HT-29 (cell line): ENCODE results near the gene RSPRY1. TPM values are rescaled to one million over a fixed set of nuclear protein-coding genes. Genes with fewer than 3 reads are reported as not detected.

Source experiments
- DNase-seq: peaks from one replicate; pipeline ENCODE4 v3.0.0-alpha.2; 2015; ENCODE audit warnings: low spot score
- total RNA-seq: library from RNA; depleted of rRNA; stranded (reverse); fragments of >200 nt; shearing (Covaris generic); gene quantifications from 2 replicates; pipeline ENCODE4 v1.2.3, GENCODE V29; 2014

Gene RSPRY1
- total RNA-seq, 1 experiment from 2014 or later = 20.7 TPM

- DNase-seq = no peak
Observed at GRCh38 chr16:57224651-57225335, 38.7 kb downstream of the RSPRY1 start.

DNA sequence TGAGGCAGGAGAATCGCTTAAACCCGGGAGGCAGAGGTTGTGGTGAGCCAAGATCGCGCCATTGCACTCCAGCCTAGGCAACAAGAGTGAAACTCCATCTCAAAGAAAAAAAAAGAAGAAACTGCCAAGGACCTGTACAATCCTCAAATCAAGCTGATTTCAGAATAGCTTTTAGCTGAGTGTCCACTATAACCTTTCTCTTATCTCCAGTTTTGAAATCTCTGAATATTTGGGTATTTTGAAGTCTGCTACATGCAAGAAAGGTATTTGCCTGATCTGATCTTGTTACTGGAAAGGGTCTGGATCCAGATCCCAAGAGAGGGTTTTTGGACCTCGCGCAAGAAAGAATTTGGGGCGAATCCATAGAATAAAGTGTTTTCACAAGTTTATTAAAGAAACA is 39.8 kb downstream of the RSPRY1 start:
- DNase-seq = no peak

- DNase-seq = no peak
Observed at GRCh38 chr16:57226701-57227621, 40.8 kb downstream of the RSPRY1 start.

DNA sequence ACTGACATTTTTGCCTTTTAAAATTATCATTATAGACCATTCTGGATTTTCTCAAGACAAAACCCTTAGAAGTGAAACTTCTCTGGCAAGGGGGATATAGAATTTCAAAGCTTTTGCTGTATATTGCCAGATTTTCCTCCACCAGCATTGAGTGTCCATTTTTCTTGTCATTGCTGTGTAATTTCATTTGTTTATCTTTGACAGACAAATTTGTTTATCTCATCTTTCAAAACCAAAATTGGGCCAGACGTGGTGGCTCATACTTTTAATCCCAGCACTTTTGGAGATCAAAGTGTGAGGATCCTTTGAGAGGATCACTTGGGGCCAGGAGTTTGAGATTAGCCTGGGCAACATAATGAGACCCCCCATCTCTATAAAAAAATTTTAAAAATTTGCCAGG is 43.0 kb downstream of the RSPRY1 start:
- no peak for DNase-seq

- no peak for DNase-seq
Observed at GRCh38 chr16:57231821-57232350, 45.8 kb downstream of the RSPRY1 start.

- DNase-seq = no peak
Observed at GRCh38 chr16:57233944-57234706, 48.0 kb downstream of the RSPRY1 start.

GRCh38 chr16:57234707-57235092 is 48.6 kb downstream of the RSPRY1 start:
- no peak for DNase-seq

DNA sequence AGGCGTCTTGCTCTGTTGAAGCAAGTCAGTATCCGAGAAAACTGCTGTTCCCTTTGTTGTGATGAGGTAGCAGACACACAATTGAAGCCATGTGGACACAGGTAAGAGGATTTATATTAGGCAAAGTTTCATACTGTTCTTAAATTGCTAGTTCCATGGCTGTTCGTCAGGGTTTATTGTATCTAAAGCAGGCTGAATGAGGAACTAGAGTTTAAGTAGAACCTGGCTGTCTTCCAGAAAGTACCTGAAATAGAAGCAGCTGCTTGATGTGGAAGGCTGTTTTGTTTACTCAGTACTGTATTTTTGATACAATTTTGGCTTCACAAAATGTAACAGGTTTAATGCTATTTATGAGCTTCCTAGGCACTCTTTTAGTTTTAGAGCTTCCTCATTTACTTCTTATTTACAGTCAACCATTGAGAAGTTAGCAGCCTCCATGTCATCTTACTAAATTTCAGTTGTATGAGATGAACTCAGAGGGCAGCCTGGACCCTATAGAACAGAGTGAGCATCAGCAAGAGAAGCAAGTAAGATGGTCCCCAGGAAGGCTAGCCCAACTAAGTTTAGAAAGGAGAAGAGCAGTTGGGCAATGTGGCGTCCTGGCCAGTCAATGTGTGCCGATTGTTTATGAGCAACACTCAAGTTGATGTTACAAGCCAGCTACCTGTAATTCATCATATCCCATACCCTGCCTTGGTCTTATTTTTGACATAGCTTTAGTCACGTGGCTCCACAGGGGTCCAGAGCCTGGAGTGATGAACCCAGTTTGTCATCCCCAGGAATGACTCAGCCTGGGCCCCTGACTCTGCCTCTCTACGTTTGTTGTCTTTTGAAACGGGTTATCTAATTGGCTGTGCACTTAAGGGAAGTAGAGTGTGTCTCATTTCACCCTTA is 49.2 kb downstream of the RSPRY1 start:
- no peak for DNase-seq

DNA sequence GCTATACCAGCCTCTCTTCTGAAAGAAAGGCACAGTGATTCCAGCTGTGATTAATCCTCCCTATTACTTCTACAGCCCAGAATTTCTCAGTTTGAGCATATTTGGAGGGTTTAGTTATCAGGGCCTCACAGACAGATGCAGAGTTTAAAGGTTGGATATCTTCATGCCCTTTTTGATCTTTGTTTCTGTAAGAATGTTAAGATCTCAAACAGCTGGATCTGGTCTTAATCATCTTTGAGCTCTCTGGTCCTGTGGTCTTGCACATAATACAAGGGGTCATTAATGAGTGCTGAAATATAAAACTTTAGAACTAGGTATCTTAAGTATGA is 49.9 kb downstream of the RSPRY1 start:
- no peak for DNase-seq

DNA sequence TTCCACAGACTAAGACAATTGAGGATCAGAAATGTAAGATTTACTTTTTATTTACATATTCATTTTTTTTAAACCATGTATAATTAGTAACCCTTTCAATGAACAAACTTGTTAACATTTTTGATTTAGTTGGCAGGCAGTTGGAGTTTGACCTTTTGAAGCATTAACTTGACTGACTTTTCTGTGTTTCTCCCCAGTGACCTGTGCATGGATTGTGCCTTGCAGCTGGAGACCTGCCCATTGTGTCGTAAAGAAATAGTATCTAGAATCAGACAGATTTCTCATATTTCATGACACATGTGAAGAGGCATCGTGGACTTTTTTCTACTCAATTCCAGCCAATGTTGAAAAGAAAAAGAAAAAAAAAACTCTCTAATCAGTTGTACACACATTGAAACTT is 52.6 kb downstream of the RSPRY1 start:
- DNase-seq = no peak

GRCh38 chr16:57239107-57239506 is 53.0 kb downstream of the RSPRY1 start:
- DNase-seq = no peak

- no peak for DNase-seq
Observed at GRCh38 chr16:57240851-57241250, 54.7 kb downstream of the RSPRY1 start.

- no peak for DNase-seq
Observed at GRCh38 chr16:57242650-57243049, 56.5 kb downstream of the RSPRY1 start.

GRCh38 chr16:57244463-57244766 is 58.3 kb downstream of the RSPRY1 start:
- no peak for DNase-seq

DNA sequence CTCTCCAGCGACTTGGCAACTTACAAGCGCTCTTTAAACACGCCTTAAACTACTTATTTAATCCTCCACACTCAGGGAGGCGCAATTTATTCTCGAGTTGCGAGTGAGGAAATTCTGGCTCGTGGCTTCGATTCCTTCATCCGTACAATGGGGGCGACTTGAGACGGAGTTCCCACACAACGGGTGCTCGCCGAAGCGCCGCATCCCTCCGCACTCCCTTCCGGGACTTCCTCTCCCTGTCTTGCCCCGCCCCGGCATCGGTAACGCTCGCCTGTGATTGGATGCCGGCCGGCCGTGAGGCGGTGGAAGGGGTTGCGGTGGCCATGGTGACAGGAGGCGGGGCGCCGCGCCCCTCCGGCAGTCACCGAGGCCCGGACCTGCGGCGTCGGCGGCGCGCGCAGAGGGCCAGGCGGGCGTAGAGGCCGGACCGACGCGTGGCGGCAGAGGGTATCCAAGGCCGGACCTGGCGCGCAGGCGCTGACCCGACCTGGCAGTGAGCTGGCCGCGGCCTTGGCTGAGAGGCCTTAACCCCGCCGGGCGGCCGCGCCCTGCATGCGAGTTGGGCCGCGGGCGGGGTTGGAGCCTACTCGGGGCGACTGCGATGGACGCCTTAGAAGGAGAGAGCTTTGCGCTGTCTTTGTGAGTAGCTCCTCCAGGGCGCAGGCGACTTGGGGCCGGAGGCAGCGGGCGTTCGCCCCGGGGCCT is 58.8 kb downstream of the RSPRY1 start, which contains the start of gene ARL2BP:
Gene ARL2BP (plus strand): TSS at position 493 of the 705 bp plus-strand sequence. CDS start 109 bp downstream, at position 602.
- DNase-seq = peak; percentile 97

DNA sequence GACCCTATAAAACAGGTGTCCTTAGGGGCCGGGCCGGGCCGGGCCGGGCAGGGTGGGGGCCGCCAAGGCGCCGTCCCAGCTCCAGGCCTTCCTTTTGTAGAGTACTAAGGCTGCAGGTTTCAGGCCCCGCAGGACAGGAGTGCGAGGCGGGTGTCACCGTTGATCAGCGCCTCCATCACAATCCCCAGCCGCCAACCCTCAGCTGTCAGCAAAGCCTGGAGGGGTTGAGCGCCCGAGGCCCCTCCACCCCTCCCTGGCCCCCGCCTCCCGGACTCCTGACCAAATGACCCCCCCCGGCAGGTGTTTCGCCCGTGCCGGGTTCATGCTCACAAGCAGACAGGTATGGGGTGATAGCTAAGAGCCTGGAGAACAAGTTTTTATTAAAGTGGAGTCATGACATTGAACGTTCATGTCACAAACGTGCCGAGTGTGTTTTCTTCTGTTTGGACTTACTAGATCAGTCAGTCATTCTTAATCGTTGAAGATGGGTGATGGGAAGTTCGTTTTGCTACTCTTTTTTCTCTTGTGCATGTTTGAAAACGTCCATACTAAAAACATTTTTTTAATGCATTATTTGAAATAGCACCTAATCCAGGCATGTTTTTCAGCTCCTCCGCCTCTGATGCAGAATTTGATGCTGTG is 59.5 kb downstream of the RSPRY1 start:
- peak; percentile 25 for DNase-seq

DNA sequence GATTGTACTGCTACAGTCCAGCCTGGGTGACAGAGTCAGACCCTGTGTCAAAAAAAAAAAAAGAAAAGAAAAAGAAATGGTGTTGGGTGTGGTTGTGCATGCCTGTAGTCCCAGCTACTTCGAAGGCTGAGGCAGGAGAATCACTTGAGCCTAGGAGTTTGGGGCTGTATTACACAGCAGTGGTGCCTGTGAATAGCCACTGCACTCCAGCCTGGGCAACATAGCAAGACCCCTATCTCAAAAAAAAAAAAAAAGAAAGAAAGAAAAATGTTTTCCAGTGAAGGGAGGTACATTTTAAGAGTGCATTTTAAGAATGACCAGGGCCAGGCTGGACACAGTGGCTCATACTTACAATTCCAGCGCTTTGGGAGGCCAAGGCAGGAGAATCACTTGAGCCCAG is 65.2 kb downstream of the RSPRY1 start:
- DNase-seq = no peak

GRCh38 chr16:57252148-57252721 is 66.1 kb downstream of the RSPRY1 start:
- DNase-seq = no peak

GRCh38 chr16:57253466-57253865 is 67.3 kb downstream of the RSPRY1 start:
- DNase-seq = no peak
